Measurements from ENCODE around the gene SEMA3A. TPM values are rescaled to one million over a fixed set of nuclear protein-coding genes. Genes with fewer than 3 reads are reported as not detected.

Gene SEMA3A
- total and polyA plus RNA-seq, 2 of the 4 experiments (the other 2 are of a cell fraction), result 31.2 to 213 TPM

DNA sequence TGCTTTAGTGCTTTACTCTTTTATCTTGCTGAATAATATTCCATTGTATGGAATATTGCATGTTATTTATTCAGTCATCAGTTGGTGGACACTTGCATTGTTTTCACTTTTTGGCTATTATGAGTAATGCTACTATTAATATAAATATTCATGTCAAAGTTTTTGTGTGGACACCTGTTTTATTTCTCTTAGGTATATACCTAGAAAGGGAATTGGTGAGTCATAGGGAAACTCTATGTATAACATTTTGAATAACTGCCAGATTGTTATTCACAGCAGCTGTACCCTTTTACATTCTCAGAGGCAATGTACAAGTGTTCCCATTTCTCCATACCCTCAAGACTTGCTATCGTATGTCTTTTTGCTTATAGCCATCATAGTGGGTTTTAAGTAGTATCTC lies 268.7 kb downstream of the SEMA3A start:
- no CpG with 5 or more reads among the region's 1 CpG for WGBS, 2 experiments (ENCODE audit: extremely low coverage in 2 of 2, insufficient read length in 1 of 2)
- no peaks in the 10 kb centered on the region for H3K4me1 ChIP-seq (ENCODE audit: control insufficient read depth, insufficient read depth, low read length)
- no peak overlapping the region for H3K27ac ChIP-seq (ENCODE audit: insufficient read depth, low read length)
- H3K56ac ChIP-seq (ENCODE audit: extremely low read depth, insufficient read depth, low read length), result no peak overlapping the region
- TF ChIP-seq MAFK (IDR thresholded peaks at IDR 0.05; ENCODE audit: low read depth, low read length) (no peak), FOS (IDR thresholded peaks at IDR 0.05; ENCODE audit: low read depth, low read length) (no peak), RAD21 (IDR thresholded peaks at IDR 0.05; ENCODE audit: low read length) (no peak), RCOR1 (IDR thresholded peaks at IDR 0.05; ENCODE audit: insufficient replicate concordance, low read length) (no peak), CEBPB (IDR thresholded peaks at IDR 0.05; ENCODE audit: low read depth, low read length) (no peak), MAZ (IDR thresholded peaks at IDR 0.05; ENCODE audit: borderline replicate concordance, low read depth, low read length) (no peak), NFE2L2 (IDR thresholded peaks at IDR 0.05; ENCODE audit: low read depth, low read length) (no peak), MXI1 (IDR thresholded peaks at IDR 0.05; ENCODE audit: borderline replicate concordance, low read depth, low read length) (no peak), POLR2A (IDR thresholded peaks at IDR 0.05; ENCODE audit: low read depth, low read length) (no peak), BHLHE40 (IDR thresholded peaks at IDR 0.05; ENCODE audit: low read depth, low read length) (no peak), CHD1 (IDR thresholded peaks at IDR 0.05; ENCODE audit: low read depth, low read length) (no peak), SMC3 (IDR thresholded peaks at IDR 0.05; ENCODE audit: low read depth, low read length) (no peak), RFX5 (IDR thresholded peaks at IDR 0.05; ENCODE audit: low read depth, low read length) (no peak)
- TF ChIP-seq, protein P1, sequence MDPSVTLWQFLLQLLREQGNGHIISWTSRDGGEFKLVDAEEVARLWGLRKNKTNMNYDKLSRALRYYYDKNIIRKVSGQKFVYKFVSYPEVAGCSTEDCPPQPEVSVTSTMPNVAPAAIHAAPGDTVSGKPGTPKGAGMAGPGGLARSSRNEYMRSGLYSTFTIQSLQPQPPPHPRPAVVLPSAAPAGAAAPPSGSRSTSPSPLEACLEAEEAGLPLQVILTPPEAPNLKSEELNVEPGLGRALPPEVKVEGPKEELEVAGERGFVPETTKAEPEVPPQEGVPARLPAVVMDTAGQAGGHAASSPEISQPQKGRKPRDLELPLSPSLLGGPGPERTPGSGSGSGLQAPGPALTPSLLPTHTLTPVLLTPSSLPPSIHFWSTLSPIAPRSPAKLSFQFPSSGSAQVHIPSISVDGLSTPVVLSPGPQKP (IDR thresholded peaks at IDR 0.05; ENCODE audit: borderline replicate concordance, low read depth, low read length), result no peak
- TF ChIP-seq, protein P2, sequence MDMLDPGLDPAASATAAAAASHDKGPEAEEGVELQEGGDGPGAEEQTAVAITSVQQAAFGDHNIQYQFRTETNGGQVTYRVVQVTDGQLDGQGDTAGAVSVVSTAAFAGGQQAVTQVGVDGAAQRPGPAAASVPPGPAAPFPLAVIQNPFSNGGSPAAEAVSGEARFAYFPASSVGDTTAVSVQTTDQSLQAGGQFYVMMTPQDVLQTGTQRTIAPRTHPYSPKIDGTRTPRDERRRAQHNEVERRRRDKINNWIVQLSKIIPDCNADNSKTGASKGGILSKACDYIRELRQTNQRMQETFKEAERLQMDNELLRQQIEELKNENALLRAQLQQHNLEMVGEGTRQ (IDR thresholded peaks at IDR 0.05; ENCODE audit: low read depth, low read length), result no peak
- TF ChIP-seq, protein P3, sequence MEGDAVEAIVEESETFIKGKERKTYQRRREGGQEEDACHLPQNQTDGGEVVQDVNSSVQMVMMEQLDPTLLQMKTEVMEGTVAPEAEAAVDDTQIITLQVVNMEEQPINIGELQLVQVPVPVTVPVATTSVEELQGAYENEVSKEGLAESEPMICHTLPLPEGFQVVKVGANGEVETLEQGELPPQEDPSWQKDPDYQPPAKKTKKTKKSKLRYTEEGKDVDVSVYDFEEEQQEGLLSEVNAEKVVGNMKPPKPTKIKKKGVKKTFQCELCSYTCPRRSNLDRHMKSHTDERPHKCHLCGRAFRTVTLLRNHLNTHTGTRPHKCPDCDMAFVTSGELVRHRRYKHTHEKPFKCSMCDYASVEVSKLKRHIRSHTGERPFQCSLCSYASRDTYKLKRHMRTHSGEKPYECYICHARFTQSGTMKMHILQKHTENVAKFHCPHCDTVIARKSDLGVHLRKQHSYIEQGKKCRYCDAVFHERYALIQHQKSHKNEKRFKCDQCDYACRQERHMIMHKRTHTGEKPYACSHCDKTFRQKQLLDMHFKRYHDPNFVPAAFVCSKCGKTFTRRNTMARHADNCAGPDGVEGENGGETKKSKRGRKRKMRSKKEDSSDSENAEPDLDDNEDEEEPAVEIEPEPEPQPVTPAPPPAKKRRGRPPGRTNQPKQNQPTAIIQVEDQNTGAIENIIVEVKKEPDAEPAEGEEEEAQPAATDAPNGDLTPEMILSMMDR (conservative IDR thresholded peaks at IDR 0.05; ENCODE audit: low read depth, low read length), result no peak
- no peak overlapping the region for H2BK15ac ChIP-seq (ENCODE audit: low read depth, low read length)
- H4K5ac ChIP-seq (ENCODE audit: low read depth, low read length), result no peak overlapping the region
- H3K27me3 ChIP-seq (ENCODE audit: control insufficient read depth, insufficient read depth, low read length), result no peaks in the 10 kb centered on the region
- no peak overlapping the region for H3K4ac ChIP-seq (ENCODE audit: low read depth, low read length)
- H3K23ac ChIP-seq (ENCODE audit: low read depth, low read length), result no peak overlapping the region
- intact Hi-C loops (cut with micrococcal nuclease) (loop anchor here (10.0 kb wide), 1 partner anchor 1539 kb away; no protein-coding TSS in a partner anchor), dilution Hi-C loops (cut with HindIII; ENCODE audit: low sequenced_read_pairs, unreplicated experiment) (no loop called here), in situ Hi-C loops (cut with MboI; ENCODE audit: low sequenced_read_pairs) (no loop called here)
- H3K9me1 ChIP-seq (ENCODE audit: insufficient read depth, low read length), result no peaks in the 10 kb centered on the region
- BruUV-seq (replicated peaks), result no TSS peak
- no peaks in the 10 kb centered on the region for H3K36me3 ChIP-seq (ENCODE audit: control insufficient read depth, insufficient read depth, low read length)
- H2BK20ac ChIP-seq (ENCODE audit: low read depth, low read length), result no peak overlapping the region
- H3K4me2 ChIP-seq (ENCODE audit: low read depth, low read length), result no peak overlapping the region
- H2AK5ac ChIP-seq (ENCODE audit: low read depth, low read length), result no peak overlapping the region
- ATAC-seq (ENCODE audit: low read depth), result no peak
- POLR2A ChIA-PET (ENCODE audit: unreplicated experiment), result no interaction called here
- no peak overlapping the region for H3K9ac ChIP-seq (ENCODE audit: low read depth, low read length)
- H4K20me1 ChIP-seq (ENCODE audit: insufficient read depth, low read length), result no peaks in the 10 kb centered on the region
- DNase-seq, result peak; percentile 18
- CTCF ChIA-PET, result no interaction called here
- no peak overlapping the region for H2AK9ac ChIP-seq (replicated peaks; ENCODE audit: low read depth, low read length, poor library complexity)
- no peak overlapping the region for H2AFZ ChIP-seq (replicated peaks; ENCODE audit: low read length, poor library complexity)
- no peak overlapping the region for H3K18ac ChIP-seq (ENCODE audit: low read depth, low read length)
- H3K79me1 ChIP-seq (ENCODE audit: low read depth in 1 of 2, low read length in 2 of 2), result no peaks in the 10 kb centered on the region
- H3K9me3 ChIP-seq (ENCODE audit: control insufficient read depth, insufficient read depth, low read length), result no peaks in the 10 kb centered on the region
- no peak overlapping the region for H3K14ac ChIP-seq (replicated peaks; ENCODE audit: low read depth, low read length)
- H4K8ac ChIP-seq (ENCODE audit: low read depth in 2 of 2, low read length in 2 of 2), result no peak overlapping the region
- H3K4me3 ChIP-seq (ENCODE audit: insufficient read depth, low read depth, low read length), result no peak overlapping the region
- no peak overlapping the region for H2BK120ac ChIP-seq (ENCODE audit: low read depth, low read length)
- H2BK5ac ChIP-seq (ENCODE audit: low read depth, low read length, poor library complexity, severe bottlenecking), result no peak overlapping the region
- no peak overlapping the region for H4K91ac ChIP-seq (ENCODE audit: insufficient read depth, low read depth, low read length)
